IMR-90 (cell line): ENCODE measurements around the gene HBEGF.

ENCODE experiments used
- BHLHE40 ChIP-seq: fragments of 150-350 bp; IDR thresholded peaks from 2 replicates; pipeline ENCODE4 v1.6.1; 2016; ENCODE audit warnings: mild to moderate bottlenecking, low read depth, low read length
- CEBPB ChIP-seq: IDR thresholded peaks from 2 replicates; pipeline ENCODE4 v1.6.1; 2012; ENCODE audit warnings: low read depth, low read length, improper control_type of control experiment
- CTCF ChIP-seq: conservative IDR thresholded peaks from 2 replicates; pipeline ENCODE4 v1.5.1; 2012; ENCODE audit warnings: mild to moderate bottlenecking, low read depth, low read length, improper control_type of control experiment
- FOS ChIP-seq: fragments of 150-350 bp; IDR thresholded peaks from 2 replicates; pipeline ENCODE4 v1.6.1; 2016; ENCODE audit warnings: low read depth, low read length
- MAZ ChIP-seq: IDR thresholded peaks from 2 replicates; pipeline ENCODE4 v1.6.1; 2012; ENCODE audit warnings: low read depth, mild to moderate bottlenecking, low read length, improper control_type of control experiment, moderate library complexity, borderline replicate concordance
- MXI1 ChIP-seq: IDR thresholded peaks from 2 replicates; pipeline ENCODE4 v1.6.1; 2012; ENCODE audit warnings: low read depth, mild to moderate bottlenecking, low read length, moderate library complexity, borderline replicate concordance
- POLR2A ChIP-seq: IDR thresholded peaks from 2 replicates; pipeline ENCODE4 v1.6.1; 2012; ENCODE audit warnings: mild to moderate bottlenecking, low read depth, low read length
- RAD21 ChIP-seq: IDR thresholded peaks from 2 replicates; pipeline ENCODE4 v1.6.1; 2012; ENCODE audit warnings: low read length, improper control_type of control experiment
- RFX5 ChIP-seq: IDR thresholded peaks from 2 replicates; pipeline ENCODE4 v1.8.0; 2012; ENCODE audit warnings: low read depth, mild to moderate bottlenecking, low read length, moderate library complexity
- SMC3 ChIP-seq: fragments of 150-350 bp; IDR thresholded peaks from 2 replicates; pipeline ENCODE4 v1.6.1; 2016; ENCODE audit warnings: low read depth, mild to moderate bottlenecking, antibody characterized with exemption, low read length, moderate library complexity
- USF2 ChIP-seq: fragments of 150-350 bp; IDR thresholded peaks from 2 replicates; pipeline ENCODE4 v1.6.1; 2017; ENCODE audit warnings: mild to moderate bottlenecking, antibody characterized with exemption, low read length, low read depth

GRCh38 chr5:140342287-140342686 is 4.1 kb downstream of the HBEGF start:
- TF ChIP-seq POLR2A (no peak; the same call in 1 of the 2 replicates), CTCF (no peak), USF2 (no peak), SMC3 (no peak), MAZ (no peak), RFX5 (no peak), CEBPB (no peak), MXI1 (no peak), RAD21 (no peak), BHLHE40 (no peak), FOS (no peak)
